GM23248 (cell line): Measurements from ENCODE around the gene SLC8A1.

ENCODE experiments used
- EZH2 ChIP-seq: fragments of 200-600 bp; sonication (generic); IDR thresholded peaks from 2 replicates; pipeline ENCODE4 v1.6.1; 2018; ENCODE audit warnings: antibody characterized with exemption, mild to moderate bottlenecking; ENCODE audit not compliant: insufficient read depth, poor library complexity, severe bottlenecking
- EZH2phosphoT487 ChIP-seq: fragments of 200-600 bp; sonication (generic); IDR thresholded peaks from 2 replicates; pipeline ENCODE4 v1.6.1; 2018; ENCODE audit warnings: antibody characterized with exemption, moderate library complexity, mild to moderate bottlenecking, low read depth; ENCODE audit not compliant: insufficient read depth

GRCh38 chr2:40499437-40499836 lies 47.5 kb upstream of the SLC8A1 start:
- no peak for TF ChIP-seq EZH2
- TF ChIP-seq EZH2phosphoT487: no peak
